K562 (cell line): ENCODE data around the gene CLDN24. TPM values are rescaled to one million over a fixed set of nuclear protein-coding genes. Genes with fewer than 3 reads are reported as not detected.

Source experiments
- CHD1 ChIP-seq: fragments of 200-600 bp; sonication (generic); IDR thresholded peaks from one replicate; pipeline ENCODE4 v1.6.1; 2012; ENCODE audit warnings: mild to moderate bottlenecking, moderate library complexity, low read length, inconsistent platforms
- CREB1 ChIP-seq, 2 experiments: sonication (generic) in 1 of 2; formaldehyde crosslinking in 1 of 2; IDR thresholded peaks; 2 replicates each; pipeline versions ENCODE4 v1.6.1 to v1.8.0; 2012 to 2022; ENCODE audit warnings: inconsistent platforms in 1 of 2, mild to moderate bottlenecking in 1 of 2, missing genetic modification reagents in 1 of 2, moderate library complexity in 1 of 2
- EGR1 ChIP-seq: fragments of 450-650 bp; conservative IDR thresholded peaks from 2 replicates; pipeline ENCODE4 v1.6.1; 2017; ENCODE audit warnings: mild to moderate bottlenecking
- EP300 ChIP-seq: IDR thresholded peaks from 2 replicates; pipeline ENCODE4 v1.6.1; 2012; ENCODE audit warnings: low read length, improper control_type of control experiment
- NR0B1 ChIP-seq: fragments of 450-650 bp; IDR thresholded peaks from one replicate; pipeline ENCODE4 v1.6.1; 2018; ENCODE audit warnings: mild to moderate bottlenecking, moderate library complexity; ENCODE audit not compliant: partially characterized antibody
- NR2C2 ChIP-seq, 2 experiments: fragments of 200-800 bp in 1 of 2; sonication (Bioruptor generic) in 1 of 2; sonication (generic) in 1 of 2; formaldehyde crosslinking in 1 of 2; IDR thresholded peaks; 2 replicates each; pipeline versions ENCODE4 v1.6.1 to v1.8.0; 2016 to 2022; ENCODE audit warnings: mild to moderate bottlenecking in 1 of 2, missing compliant biosample characterization in 1 of 2, missing genetic modification characterization in 1 of 2, missing genetic modification reagents in 1 of 2
- SP1 ChIP-seq: sonication (generic); formaldehyde crosslinking; IDR thresholded peaks from 2 replicates; pipeline ENCODE4 v1.8.1; 2022; ENCODE audit warnings: mild to moderate bottlenecking, missing genetic modification reagents
- SP2 ChIP-seq: IDR thresholded peaks from 2 replicates; pipeline ENCODE4 v1.6.1; 2011; ENCODE audit warnings: mild to moderate bottlenecking, low read depth, low read length, moderate library complexity; ENCODE audit not compliant: poor library complexity, severe bottlenecking; ENCODE audit errors: extremely low read depth
- ZFP36 ChIP-seq: fragments of 150-350 bp; IDR thresholded peaks from 2 replicates; pipeline ENCODE4 v1.6.1; 2018; ENCODE audit warnings: low read length, low read depth; ENCODE audit not compliant: partially characterized antibody
- ZFPM2 ChIP-seq: fragments of 250-450 bp; sonication (Bioruptor Pico); IDR thresholded peaks from 2 replicates; pipeline ENCODE4 v1.5.1; 2022; ENCODE audit warnings: mild to moderate bottlenecking
- ZKSCAN1 ChIP-seq: fragments of 150-350 bp; IDR thresholded peaks from 2 replicates; pipeline ENCODE4 v1.6.1; 2016; ENCODE audit warnings: low read depth, low read length
- ZNF175 ChIP-seq: fragments of 200-800 bp; sonication (Bioruptor generic); IDR thresholded peaks from 2 replicates; pipeline ENCODE4 v1.6.1; 2016; ENCODE audit warnings: low read depth, mild to moderate bottlenecking, missing genetic modification characterization, missing compliant biosample characterization
- ZNF280B ChIP-seq: fragments of 250-450 bp; sonication (Bioruptor Pico); IDR thresholded peaks from 2 replicates; pipeline ENCODE4 v1.5.1; 2021; ENCODE audit warnings: mild to moderate bottlenecking
- ZNF3 ChIP-seq: fragments of 250-450 bp; sonication (Bioruptor Pico); IDR thresholded peaks from 2 replicates; pipeline ENCODE4 v1.5.0; 2021; ENCODE audit warnings: mild to moderate bottlenecking, moderate library complexity
- ZNF57 ChIP-seq: fragments of 450-650 bp; formaldehyde crosslinking; IDR thresholded peaks from 2 replicates; pipeline ENCODE4 v1.4.0; 2020; ENCODE audit warnings: mild to moderate bottlenecking, moderate library complexity
- polyA plus RNA-seq, 8 experiments: library from polyadenylated mRNA; depleted of rRNA in 4 of 8; stranded (reverse) in 5 of 8; unstranded in 3 of 8; fragments of >200 nt; fragmentation: Nextera tagmentation in 2 of 8; fragmentation: Illumina TruSeq in 1 of 8; extraction: Ambion mirVana in 2 of 8; extraction: Trizol in 1 of 8; gene quantifications; 2 replicates each; pipeline versions ENCODE4 v1.2.1 to v1.2.3, GENCODE V29; 2011 to 2014; ENCODE audit warnings: inconsistent platforms in 1 of 8, missing spikeins in 1 of 8
- total RNA-seq, 7 experiments: library from RNA; depleted of rRNA in 6 of 7; stranded (reverse); fragments of >200 nt in 6 of 7; fragmentation: Illumina TruSeq in 2 of 7; extraction: Trizol in 2 of 7; gene quantifications; 2 replicates each; pipeline versions ENCODE4 v1.2.1 to v1.2.3, GENCODE V29; 2011 to 2021; ENCODE audit warnings: low replicate concordance in 1 of 7
- TF ChIP-seq, protein P1 (sequence below): IDR thresholded peaks from 3 replicates; pipeline ENCODE4 v1.6.1; 2011; ENCODE audit warnings: borderline replicate concordance, mild to moderate bottlenecking, moderate library complexity; ENCODE audit not compliant: insufficient read length; ENCODE audit errors: extremely low read depth
- TF ChIP-seq, protein P2 (sequence below): fragments of 250-450 bp; sonication (Bioruptor Pico); IDR thresholded peaks from 2 replicates; pipeline ENCODE4 v1.5.0; 2020; ENCODE audit warnings: mild to moderate bottlenecking, borderline replicate concordance

The CLDN24 gene
- total and polyA plus RNA-seq, 9 of the 15 experiments (the other 6 are each of a cell fraction or from before 2014, with no cell fraction given), result not detected

- TF ChIP-seq ZNF280B (CRISPR knock-in tag) (no peak), ZKSCAN1 (no peak), ZNF3 (CRISPR knock-in tag) (peak; percentile 89), EP300 (peak; percentile 77), SP2 (no peak), NR2C2 (CRISPR knock-in tag; IDR thresholded peaks at IDR 0.05) (peak; percentile 78; the same call in 1 of the 2 replicates), NR2C2 (tag; IDR thresholded peaks at IDR 0.05) (peak; percentile 96), ZNF175 (CRISPR knock-in tag) (peak; percentile 100), ZNF57 (CRISPR knock-in tag) (peak; percentile 96), CREB1 (IDR thresholded peaks at IDR 0.05) (no peak), CREB1 (CRISPR knock-in tag; IDR thresholded peaks at IDR 0.05) (no peak; the same call in 1 of the 2 replicates), SP1 (CRISPR knock-in tag) (no peak; the same call in 1 of the 2 replicates), CHD1 (no peak), ZFP36 (peak; percentile 64), NR0B1 (no peak), ZFPM2 (peak; percentile 100), EGR1 (no peak)
- TF ChIP-seq, protein P1, sequence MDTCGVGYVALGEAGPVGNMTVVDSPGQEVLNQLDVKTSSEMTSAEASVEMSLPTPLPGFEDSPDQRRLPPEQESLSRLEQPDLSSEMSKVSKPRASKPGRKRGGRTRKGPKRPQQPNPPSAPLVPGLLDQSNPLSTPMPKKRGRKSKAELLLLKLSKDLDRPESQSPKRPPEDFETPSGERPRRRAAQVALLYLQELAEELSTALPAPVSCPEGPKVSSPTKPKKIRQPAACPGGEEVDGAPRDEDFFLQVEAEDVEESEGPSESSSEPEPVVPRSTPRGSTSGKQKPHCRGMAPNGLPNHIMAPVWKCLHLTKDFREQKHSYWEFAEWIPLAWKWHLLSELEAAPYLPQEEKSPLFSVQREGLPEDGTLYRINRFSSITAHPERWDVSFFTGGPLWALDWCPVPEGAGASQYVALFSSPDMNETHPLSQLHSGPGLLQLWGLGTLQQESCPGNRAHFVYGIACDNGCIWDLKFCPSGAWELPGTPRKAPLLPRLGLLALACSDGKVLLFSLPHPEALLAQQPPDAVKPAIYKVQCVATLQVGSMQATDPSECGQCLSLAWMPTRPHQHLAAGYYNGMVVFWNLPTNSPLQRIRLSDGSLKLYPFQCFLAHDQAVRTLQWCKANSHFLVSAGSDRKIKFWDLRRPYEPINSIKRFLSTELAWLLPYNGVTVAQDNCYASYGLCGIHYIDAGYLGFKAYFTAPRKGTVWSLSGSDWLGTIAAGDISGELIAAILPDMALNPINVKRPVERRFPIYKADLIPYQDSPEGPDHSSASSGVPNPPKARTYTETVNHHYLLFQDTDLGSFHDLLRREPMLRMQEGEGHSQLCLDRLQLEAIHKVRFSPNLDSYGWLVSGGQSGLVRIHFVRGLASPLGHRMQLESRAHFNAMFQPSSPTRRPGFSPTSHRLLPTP, result no peak
- TF ChIP-seq, protein P2, sequence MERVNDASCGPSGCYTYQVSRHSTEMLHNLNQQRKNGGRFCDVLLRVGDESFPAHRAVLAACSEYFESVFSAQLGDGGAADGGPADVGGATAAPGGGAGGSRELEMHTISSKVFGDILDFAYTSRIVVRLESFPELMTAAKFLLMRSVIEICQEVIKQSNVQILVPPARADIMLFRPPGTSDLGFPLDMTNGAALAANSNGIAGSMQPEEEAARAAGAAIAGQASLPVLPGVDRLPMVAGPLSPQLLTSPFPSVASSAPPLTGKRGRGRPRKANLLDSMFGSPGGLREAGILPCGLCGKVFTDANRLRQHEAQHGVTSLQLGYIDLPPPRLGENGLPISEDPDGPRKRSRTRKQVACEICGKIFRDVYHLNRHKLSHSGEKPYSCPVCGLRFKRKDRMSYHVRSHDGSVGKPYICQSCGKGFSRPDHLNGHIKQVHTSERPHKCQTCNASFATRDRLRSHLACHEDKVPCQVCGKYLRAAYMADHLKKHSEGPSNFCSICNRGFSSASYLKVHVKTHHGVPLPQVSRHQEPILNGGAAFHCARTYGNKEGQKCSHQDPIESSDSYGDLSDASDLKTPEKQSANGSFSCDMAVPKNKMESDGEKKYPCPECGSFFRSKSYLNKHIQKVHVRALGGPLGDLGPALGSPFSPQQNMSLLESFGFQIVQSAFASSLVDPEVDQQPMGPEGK, result peak; percentile 98
Observed at GRCh38 chr4:183348706-183349659, 26.8 kb upstream of the CLDN24 start (continued).
